BJ (cell line): ENCODE results near the gene SEC23IP. TPM values are rescaled to one million over a fixed set of nuclear protein-coding genes. Genes with fewer than 3 reads are reported as not detected.

ENCODE experiments used
- CTCF ChIA-PET: fragments of 350-600 bp; formaldehyde crosslinking; extraction: SDS; loops from one replicate; lab custom pipeline; 2021; ENCODE audit warnings: antibody characterized with exemption, inconsistent platforms; lab: Yijun Ruan, JAX
- POLR2A ChIA-PET: fragments of 300-600 bp; sonication (Branson Sonifier 250); formaldehyde crosslinking; extraction: SDS; loops from one replicate; lab custom pipeline; 2021; ENCODE audit warnings: antibody characterized with exemption; lab: Charles Lee
- DNase-seq: peaks from one replicate; pipeline ENCODE4 v3.0.0-alpha.2; 2011; ENCODE audit warnings: low read depth
- H3K27me3 ChIP-seq: 2 replicates; pipeline ENCODE4 v1.6.0; 2011; ENCODE audit warnings: low read length; ENCODE audit not compliant: control insufficient read depth, insufficient read depth
- H3K36me3 ChIP-seq: 2 replicates; pipeline ENCODE4 v1.5.1; 2011; ENCODE audit warnings: low read length; ENCODE audit not compliant: control insufficient read depth, insufficient read depth
- H3K4me3 ChIP-seq: 2 replicates; pipeline ENCODE4 v1.5.1; 2011; ENCODE audit warnings: low read depth, mild to moderate bottlenecking, control low read depth, low read length
- polyA plus RNA-seq: library from polyadenylated mRNA; depleted of rRNA; stranded (reverse); fragments of >200 nt; gene quantifications from 2 replicates; pipeline ENCODE4 v1.2.3, GENCODE V29; 2011
- TF ChIP-seq, protein P1 (sequence below): IDR thresholded peaks from 2 replicates; pipeline ENCODE4 v1.5.1; 2011; ENCODE audit warnings: low read depth, mild to moderate bottlenecking, control low read depth, inconsistent platforms, low read length, moderate library complexity; ENCODE audit not compliant: insufficient read depth

Gene SEC23IP
- polyA plus RNA-seq, 1 experiment: 42.2 TPM

DNA sequence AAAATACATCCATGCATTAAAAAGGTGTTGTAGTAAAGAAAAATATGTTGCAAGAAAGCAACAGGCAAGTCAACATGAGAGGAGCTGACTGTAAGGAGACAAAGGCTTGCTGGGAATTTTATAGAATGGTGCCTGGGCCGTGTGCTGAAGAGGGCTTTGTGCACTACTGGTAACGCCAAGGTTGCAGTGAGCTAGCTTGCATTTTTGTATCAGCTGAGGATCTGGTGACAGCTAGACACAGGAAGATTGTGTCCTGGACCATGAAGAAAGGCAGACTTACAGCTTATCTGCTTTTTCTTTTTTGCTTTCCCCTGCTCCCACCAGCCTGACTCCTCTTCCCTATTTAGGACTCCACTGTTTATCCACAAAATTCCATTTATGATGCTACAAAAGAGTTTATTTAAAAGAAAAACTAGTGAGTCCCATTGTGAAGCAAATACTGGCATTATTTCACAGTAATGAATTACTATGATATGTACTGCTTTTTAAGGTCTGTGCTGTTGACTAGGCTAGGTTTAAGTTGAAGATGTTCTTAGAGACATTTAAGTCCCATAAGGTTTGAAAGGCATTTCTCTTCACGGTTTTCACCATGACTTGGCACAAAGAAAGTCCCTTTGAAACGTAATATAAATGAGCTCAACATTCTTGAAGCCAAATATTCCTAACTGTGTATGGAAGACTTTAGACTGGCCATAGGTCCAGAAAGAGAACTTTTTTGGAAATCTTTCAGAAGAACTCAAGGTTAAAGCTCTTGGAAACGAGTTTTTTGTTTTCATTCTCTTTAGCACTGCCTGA, 88.6 kb downstream of the SEC23IP start:
- no peaks in the 10 kb centered on the region for H3K36me3 ChIP-seq
- ChIA-PET POLR2A (no interaction called here), CTCF (no interaction called here)
- DNase-seq: no peak
- no peaks in the 10 kb centered on the region; the same call in 1 of the 2 replicates for H3K27me3 ChIP-seq
- TF ChIP-seq, protein P1, sequence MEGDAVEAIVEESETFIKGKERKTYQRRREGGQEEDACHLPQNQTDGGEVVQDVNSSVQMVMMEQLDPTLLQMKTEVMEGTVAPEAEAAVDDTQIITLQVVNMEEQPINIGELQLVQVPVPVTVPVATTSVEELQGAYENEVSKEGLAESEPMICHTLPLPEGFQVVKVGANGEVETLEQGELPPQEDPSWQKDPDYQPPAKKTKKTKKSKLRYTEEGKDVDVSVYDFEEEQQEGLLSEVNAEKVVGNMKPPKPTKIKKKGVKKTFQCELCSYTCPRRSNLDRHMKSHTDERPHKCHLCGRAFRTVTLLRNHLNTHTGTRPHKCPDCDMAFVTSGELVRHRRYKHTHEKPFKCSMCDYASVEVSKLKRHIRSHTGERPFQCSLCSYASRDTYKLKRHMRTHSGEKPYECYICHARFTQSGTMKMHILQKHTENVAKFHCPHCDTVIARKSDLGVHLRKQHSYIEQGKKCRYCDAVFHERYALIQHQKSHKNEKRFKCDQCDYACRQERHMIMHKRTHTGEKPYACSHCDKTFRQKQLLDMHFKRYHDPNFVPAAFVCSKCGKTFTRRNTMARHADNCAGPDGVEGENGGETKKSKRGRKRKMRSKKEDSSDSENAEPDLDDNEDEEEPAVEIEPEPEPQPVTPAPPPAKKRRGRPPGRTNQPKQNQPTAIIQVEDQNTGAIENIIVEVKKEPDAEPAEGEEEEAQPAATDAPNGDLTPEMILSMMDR: no peak
- H3K4me3 ChIP-seq: no peak overlapping the region

DNA sequence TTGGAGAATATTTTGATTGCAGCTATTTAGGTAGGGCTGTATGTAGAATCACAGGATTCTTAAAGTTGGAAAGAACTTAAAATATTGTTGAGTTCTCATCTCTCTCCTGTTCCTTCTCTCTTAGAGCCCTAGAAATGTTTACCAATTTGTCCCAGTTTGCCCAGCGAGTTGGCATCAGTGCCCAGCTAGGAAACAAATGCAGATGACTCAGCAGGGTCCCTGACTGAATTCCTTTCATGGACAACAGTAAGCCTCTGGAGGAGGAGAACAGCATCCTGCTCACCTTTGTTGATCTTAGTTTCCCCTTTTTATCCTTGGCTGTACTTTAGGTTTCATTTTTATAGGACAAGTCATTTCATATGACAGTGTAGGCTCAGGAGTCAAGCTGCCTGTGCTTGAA, 89.3 kb downstream of the SEC23IP start:
- POLR2A ChIA-PET: no interaction called here
- DNase-seq: no peak
- no peaks in the 10 kb centered on the region for H3K36me3 ChIP-seq
- TF ChIP-seq, protein P1: no peak
- CTCF ChIA-PET: interaction anchor here (1.0 kb wide), 1 partner anchor 21 kb away, joined by 3 read pairs; no protein-coding TSS in a partner anchor
- no peaks in the 10 kb centered on the region; the same call in 1 of the 2 replicates for H3K27me3 ChIP-seq
- no peak overlapping the region for H3K4me3 ChIP-seq

DNA sequence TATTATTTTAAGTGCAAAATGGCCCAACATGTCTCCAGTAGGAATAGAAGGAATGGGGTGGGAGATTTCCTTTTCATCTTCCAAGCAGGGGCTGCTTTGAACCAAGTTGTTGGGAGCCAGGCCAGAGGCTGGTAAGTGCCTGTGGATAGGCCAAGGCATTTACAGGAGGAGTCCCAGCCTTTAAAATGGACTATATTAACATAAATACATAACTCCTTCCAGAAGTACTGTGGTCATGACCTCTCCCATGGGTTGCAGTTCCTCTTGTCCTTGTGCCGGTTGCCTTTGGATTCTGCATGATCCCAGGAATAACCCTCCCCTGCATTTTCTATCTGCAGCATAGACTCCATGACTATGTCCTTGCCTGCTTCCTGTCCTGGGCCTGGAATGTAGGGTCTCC, 95.8 kb downstream of the SEC23IP start:
- ChIA-PET POLR2A (no interaction called here), CTCF (interaction anchor here (0.7 kb wide), 1 partner anchor 24 kb away, joined by 3 read pairs; no protein-coding TSS in a partner anchor)
- DNase-seq: no peak
- Histone ChIP-seq H3K27me3 (no peaks in the 10 kb centered on the region), H3K4me3 (no peak overlapping the region), H3K36me3 (no peaks in the 10 kb centered on the region)
- TF ChIP-seq, protein P1: no peak

DNA sequence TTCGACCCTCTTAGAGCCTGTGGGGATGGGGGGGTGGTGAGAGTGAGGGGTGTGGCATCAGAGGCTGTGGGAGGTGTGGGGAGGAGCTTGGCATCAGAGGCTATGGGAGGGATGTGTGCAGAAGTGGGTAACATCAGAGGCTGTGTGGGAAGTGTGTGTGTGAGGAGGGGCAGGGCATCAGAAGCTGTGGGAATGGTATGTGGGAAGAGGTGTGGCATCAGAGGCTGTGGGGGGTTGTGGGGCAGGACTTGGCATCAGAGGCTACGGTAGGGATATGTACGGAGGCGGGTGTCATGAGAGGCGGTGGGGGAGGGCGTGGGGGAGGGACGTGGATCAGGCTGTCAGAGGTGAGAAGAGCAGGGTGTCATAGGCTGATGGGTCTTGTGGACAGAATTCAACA, 97.4 kb downstream of the SEC23IP start:
- H3K4me3 ChIP-seq: no peak overlapping the region
- TF ChIP-seq, protein P1: no peak
- no peaks in the 10 kb centered on the region for H3K36me3 ChIP-seq
- no peak for DNase-seq
- CTCF ChIA-PET: no interaction called here
- no peaks in the 10 kb centered on the region for H3K27me3 ChIP-seq
- POLR2A ChIA-PET: no interaction called here

DNA sequence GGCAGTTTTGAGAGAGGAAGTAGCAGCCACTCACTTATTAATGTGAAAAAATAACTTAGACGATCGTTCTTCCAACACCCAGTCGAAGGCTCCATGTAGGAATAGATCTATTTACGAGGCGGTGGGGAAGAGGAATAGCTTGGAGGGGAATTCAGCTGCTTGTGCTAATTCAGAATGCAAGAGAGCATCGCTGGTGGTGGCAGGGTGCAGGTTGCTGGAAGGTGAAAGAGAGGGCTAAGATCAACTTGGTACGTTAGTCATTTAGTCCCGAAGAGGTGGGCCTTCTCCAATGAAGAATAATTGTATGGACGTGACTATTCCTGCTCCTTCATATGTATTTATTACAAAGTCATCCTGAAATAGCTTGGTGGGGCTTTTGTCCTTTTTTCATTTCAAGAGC, 98.5 kb downstream of the SEC23IP start:
- TF ChIP-seq, protein P1: no peak
- no peak for DNase-seq
- CTCF ChIA-PET: no interaction called here
- Histone ChIP-seq H3K4me3 (no peak overlapping the region), H3K36me3 (no peaks in the 10 kb centered on the region), H3K27me3 (no peaks in the 10 kb centered on the region)
- POLR2A ChIA-PET: no interaction called here
